Measurements from ENCODE around the gene DBNDD2. TPM values are rescaled to one million over a fixed set of nuclear protein-coding genes. Genes with fewer than 3 reads are reported as not detected.

DBNDD2 gene
- total RNA-seq, 4 donors from 2014 or later: 14.1 to 39.3 (median 32.2) TPM

GRCh38 chr20:45366631-45367030 is 41.5 kb upstream of the DBNDD2 start:
- peaks cover 21 to 53% (median 23%) of the 10 kb centered on the region in 3 donors for H3K4me1 ChIP-seq

GRCh38 chr20:45367126-45367525 is 41.0 kb upstream of the DBNDD2 start:
- H3K4me1 ChIP-seq: peaks cover 21 to 53% (median 22%) of the 10 kb centered on the region in 3 donors
- H3K27me3 ChIP-seq: no peaks in the 10 kb centered on the region
- no peak for TF ChIP-seq POLR2A (IDR thresholded peaks at IDR 0.05)
- TF ChIP-seq CTCF (IDR thresholded peaks at IDR 0.05): no peak
- no peaks in the 10 kb centered on the region for H3K9me3 ChIP-seq
- H3K4me3 ChIP-seq: no peak overlapping the region
- DNase-seq: no peak
- H3K27ac ChIP-seq: peak overlapping the region in 1 of 4 donors; percentile 32
- intact Hi-C loops (cut with DNase I): no loop called here
- H3K36me3 ChIP-seq: peaks cover 0 to 55% (median 20%) of the 10 kb centered on the region in 3 donors

More at GRCh38 chr20:45366631-45367030, 41.5 kb upstream of the DBNDD2 start:
- no peak for DNase-seq
- TF ChIP-seq POLR2A (IDR thresholded peaks at IDR 0.05) (no peak), CTCF (IDR thresholded peaks at IDR 0.05) (no peak)
- no peak overlapping the region for H3K4me3 ChIP-seq
- intact Hi-C loops (cut with DNase I): no loop called here
- H3K27me3 ChIP-seq: no peaks in the 10 kb centered on the region
- 91 to 96% methylated on average over 11 of the region's 11 CpGs for WGBS, 2 donors
- peaks cover 0 to 55% (median 20%) of the 10 kb centered on the region in 3 donors for H3K36me3 ChIP-seq
- H3K9me3 ChIP-seq: no peaks in the 10 kb centered on the region
- no peak overlapping the region for H3K27ac ChIP-seq

GRCh38 chr20:45368221-45368980 is 39.7 kb upstream of the DBNDD2 start:
- Histone ChIP-seq H3K9me3 (no peaks in the 10 kb centered on the region), H3K27me3 (no peaks in the 10 kb centered on the region), H3K4me1 (peaks cover 21 to 58% (median 24%) of the 10 kb centered on the region in 3 donors), H3K27ac (peak overlapping the region in 2 of 4 donors; percentile 22 to 44), H3K36me3 (peaks cover 0 to 55% (median 20%) of the 10 kb centered on the region in 3 donors), H3K4me3 (no peak overlapping the region)
- no peak for DNase-seq
- 69 to 72% methylated on average over 6 of the region's 6 CpGs for WGBS, 2 donors
- intact Hi-C loops (cut with DNase I): no loop called here
- TF ChIP-seq CTCF (IDR thresholded peaks at IDR 0.05) (no peak), POLR2A (IDR thresholded peaks at IDR 0.05) (no peak)

GRCh38 chr20:45370571-45371160 is 37.4 kb upstream of the DBNDD2 start:
- TF ChIP-seq CTCF (IDR thresholded peaks at IDR 0.05): no peak
- no peak for TF ChIP-seq POLR2A (IDR thresholded peaks at IDR 0.05)
- Histone ChIP-seq H3K27ac (no peak overlapping the region), H3K36me3 (peaks cover 5 to 55% (median 16%) of the 10 kb centered on the region in 3 donors), H3K4me1 (peaks cover 8 to 44% (median 14%) of the 10 kb centered on the region in 3 donors), H3K9me3 (no peaks in the 10 kb centered on the region), H3K4me3 (no peak overlapping the region), H3K27me3 (no peaks in the 10 kb centered on the region)
- WGBS, 2 donors: 75 to 80% methylated on average over 2 of the region's 3 CpGs
- no peak for DNase-seq
- intact Hi-C loops (cut with DNase I): no loop called here

GRCh38 chr20:45372241-45372640 is 35.8 kb upstream of the DBNDD2 start:
- Histone ChIP-seq H3K27ac (peak overlapping the region in 3 of 4 donors; percentile 36 to 77 (median 69)), H3K36me3 (peaks cover 5 to 41% (median 7%) of the 10 kb centered on the region in 3 donors), H3K9me3 (no peaks in the 10 kb centered on the region), H3K4me1 (peaks cover 8 to 37% (median 13%) of the 10 kb centered on the region in 3 donors), H3K4me3 (peak overlapping the region in 1 of 4 donors; percentile 65), H3K27me3 (no peaks in the 10 kb centered on the region)
- DNase-seq: no peak
- TF ChIP-seq CTCF (IDR thresholded peaks at IDR 0.05) (no peak), POLR2A (IDR thresholded peaks at IDR 0.05) (no peak)
- intact Hi-C loops (cut with DNase I): no loop called here
- WGBS, 2 donors: 85 to 92% methylated on average over 4 to 7 of the region's 10 CpGs
